SK-N-SH (cell line): ENCODE measurements around the gene ACTN4. TPM values are rescaled to one million over a fixed set of nuclear protein-coding genes. Genes with fewer than 3 reads are reported as not detected.

Experiments used
- CTCF ChIA-PET: fragments of 300-600, 350-600 bp; formaldehyde crosslinking; extraction: SDS; loops from one replicate; lab custom pipeline; 2021; lab: Yijun Ruan, JAX
- POLR2A ChIA-PET: fragments of 350-600 bp; sonication (Branson Sonifier 250); formaldehyde crosslinking; extraction: SDS; loops from one replicate; lab custom pipeline; 2020; ENCODE audit warnings: antibody characterized with exemption, inconsistent platforms; lab: Yijun Ruan, JAX
- DNase-seq: peaks from one replicate; pipeline ENCODE4 v3.0.0; 2012
- H2AFZ ChIP-seq: fragments of 200-600 bp; sonication (generic); 2 replicates; pipeline ENCODE4 v1.8.1; 2016; ENCODE audit warnings: antibody characterized with exemption, mild to moderate bottlenecking, low read depth
- H3F3A ChIP-seq: fragments of 200-600 bp; sonication (generic); replicated peaks from 2 replicates; pipeline ENCODE3; 2016; ENCODE audit warnings: antibody characterized with exemption, mild to moderate bottlenecking; ENCODE audit not compliant: insufficient read depth
- H3K27ac ChIP-seq, 2 experiments: fragments of 200-500 bp in 1 of 2; fragments of 200-600 bp in 1 of 2; sonication (Bioruptor generic) in 1 of 2; sonication (generic), shearing (Covaris generic) in 1 of 2; 2 replicates each; pipeline versions ENCODE4 v1.5.1 to v1.6.1; 2014 to 2016; ENCODE audit warnings: low read depth in 2 of 2, inconsistent platforms in 1 of 2, low read length in 1 of 2, mild to moderate bottlenecking in 1 of 2, mixed read lengths in 1 of 2
- H3K27me3 ChIP-seq: fragments of 200-600 bp; sonication (generic), shearing (Covaris generic); 2 replicates; pipeline ENCODE4 v1.6.1; 2016; ENCODE audit warnings: mixed run types; ENCODE audit not compliant: insufficient read depth
- H3K36me3 ChIP-seq, 2 experiments: fragments of 200-500 bp in 1 of 2; fragments of 200-600 bp in 1 of 2; sonication (Bioruptor generic) in 1 of 2; sonication (generic) in 1 of 2; replicated peaks in 1 of 2; 2 replicates each; pipeline versions ENCODE3 to v1.5.1; 2014 to 2016; ENCODE audit warnings: low read length in 1 of 2, mild to moderate bottlenecking in 1 of 2; ENCODE audit not compliant: insufficient read depth in 2 of 2, control insufficient read depth in 1 of 2
- H3K4me1 ChIP-seq, 2 experiments: fragments of 200-500 bp in 1 of 2; fragments of 200-600 bp in 1 of 2; sonication (Bioruptor generic) in 1 of 2; sonication (generic), shearing (Covaris generic) in 1 of 2; 2 replicates each; pipeline versions ENCODE4 v1.5.1 to v1.6.1; 2014 to 2016; ENCODE audit warnings: low read depth in 1 of 2, low read length in 1 of 2, mixed run types in 1 of 2; ENCODE audit not compliant: insufficient read depth in 2 of 2, control insufficient read depth in 1 of 2
- H3K4me2 ChIP-seq: fragments of 200-600 bp; sonication (generic), shearing (Covaris generic); 2 replicates; pipeline ENCODE4 v1.6.1; 2017; ENCODE audit warnings: mixed run types
- H3K4me3 ChIP-seq, 2 experiments: fragments of 200-500 bp in 1 of 2; fragments of 200-600 bp in 1 of 2; sonication (Bioruptor generic) in 1 of 2; sonication (generic), shearing (Covaris generic) in 1 of 2; 2 replicates each; pipeline versions ENCODE4 v1.5.1 to v1.8.1; 2014 to 2016; ENCODE audit warnings: low read depth in 2 of 2, inconsistent platforms in 1 of 2, low read length in 1 of 2, mild to moderate bottlenecking in 1 of 2, mixed read lengths in 1 of 2, moderate library complexity in 1 of 2
- H3K79me2 ChIP-seq: fragments of 200-600 bp; sonication (generic); 2 replicates; pipeline ENCODE4 v1.8.1; 2017; ENCODE audit warnings: mild to moderate bottlenecking; ENCODE audit not compliant: insufficient read depth
- H3K9ac ChIP-seq: fragments of 200-600 bp; sonication (generic); 2 replicates; pipeline ENCODE4 v1.6.1; 2017; ENCODE audit warnings: mixed run types
- H3K9me2 ChIP-seq: fragments of 200-600 bp; sonication (generic); 2 replicates; pipeline ENCODE4 v1.6.1; 2017; ENCODE audit warnings: mixed run types
- H3K9me3 ChIP-seq: fragments of 200-600 bp; sonication (generic); 2 replicates; pipeline ENCODE4 v1.6.1; 2017; ENCODE audit warnings: mixed run types, mild to moderate bottlenecking, moderate library complexity
- H4K20me1 ChIP-seq: fragments of 200-600 bp; sonication (generic); 2 replicates; pipeline ENCODE4 v1.6.1; 2017; ENCODE audit warnings: mild to moderate bottlenecking, mixed run types; ENCODE audit not compliant: insufficient read depth
- IRF3 ChIP-seq: fragments of 150-350 bp; IDR thresholded peaks from 2 replicates; pipeline ENCODE4 v1.6.1; 2016; ENCODE audit warnings: mild to moderate bottlenecking, low read depth, low read length
- MAX ChIP-seq: IDR thresholded peaks from 2 replicates; pipeline ENCODE4 v1.4.0; 2012; ENCODE audit warnings: low read depth
- MEF2A ChIP-seq: IDR thresholded peaks from 2 replicates; pipeline ENCODE4 v1.4.0; 2012; ENCODE audit warnings: low read depth, borderline replicate concordance
- MXI1 ChIP-seq: IDR thresholded peaks from 2 replicates; pipeline ENCODE4 v1.6.1; 2012; ENCODE audit warnings: mild to moderate bottlenecking, low read depth, low read length, improper control_type of control experiment
- NFIC ChIP-seq: IDR thresholded peaks from 2 replicates; pipeline ENCODE4 v1.4.0; 2012; ENCODE audit warnings: borderline replicate concordance
- NRF1 ChIP-seq: IDR thresholded peaks from 2 replicates; pipeline ENCODE4 v1.6.1; 2012; ENCODE audit warnings: low read depth, mild to moderate bottlenecking, low read length
- POLR2AphosphoS5 ChIP-seq: IDR thresholded peaks from 2 replicates; pipeline ENCODE4 v1.6.1; 2012; ENCODE audit warnings: low read depth, low read length
- RCOR1 ChIP-seq: fragments of 150-350 bp; IDR thresholded peaks from 2 replicates; pipeline ENCODE4 v1.6.1; 2017; ENCODE audit warnings: antibody characterized with exemption, low read length
- SIN3A ChIP-seq: IDR thresholded peaks from 2 replicates; pipeline ENCODE4 v1.6.1; 2012; ENCODE audit warnings: low read depth, mild to moderate bottlenecking, low read length, moderate library complexity, borderline replicate concordance
- TCF12 ChIP-seq: IDR thresholded peaks from 2 replicates; pipeline ENCODE4 v1.4.0; 2012
- USF1 ChIP-seq: IDR thresholded peaks from 2 replicates; pipeline ENCODE4 v1.4.0; 2012; ENCODE audit warnings: low read depth, borderline replicate concordance
- ZBTB33 ChIP-seq: IDR thresholded peaks from 2 replicates; pipeline ENCODE4 v1.4.0; 2012; ENCODE audit warnings: low read depth, borderline replicate concordance
- WGBS: methylation state at CpG from one replicate; pipeline ENCODE4 v1.1.6; 2017; ENCODE audit warnings: low lambda C conversion rate; 5-methylcytosine and 5-hydroxymethylcytosine counted together
- polyA plus RNA-seq, 3 experiments: library from polyadenylated mRNA; depleted of rRNA; stranded (reverse); fragments of >200 nt; gene quantifications; 2 replicates each; pipeline ENCODE4 v1.2.3, GENCODE V29; 2012
- TF ChIP-seq, protein P1 (sequence below): IDR thresholded peaks from 2 replicates; pipeline ENCODE4; 2012
- TF ChIP-seq, protein P2 (sequence below): fragments of 150-350 bp; IDR thresholded peaks from 2 replicates; pipeline ENCODE4 v1.6.1; 2017; ENCODE audit warnings: antibody characterized with exemption, low read length, low read depth, borderline replicate concordance
- TF ChIP-seq, protein P3 (sequence below): IDR thresholded peaks from 2 replicates; pipeline ENCODE4 v1.6.1; 2012; ENCODE audit warnings: mild to moderate bottlenecking, low read depth, low read length, moderate library complexity
- TF ChIP-seq, protein P4 (sequence below): fragments of 200-600 bp; sonication (generic); IDR thresholded peaks from 2 replicates; pipeline ENCODE4 v1.6.1; 2017; ENCODE audit warnings: antibody characterized with exemption, mild to moderate bottlenecking, moderate library complexity

Gene ACTN4
- polyA plus RNA-seq, 1 of the 3 experiments (the other 2 are of a cell fraction): 598 TPM

GRCh38 chr19:38726761-38727301, 79.4 kb downstream of the ACTN4 start:
- CTCF ChIA-PET: no interaction called here
- no peak overlapping the region for H3K4me2 ChIP-seq
- H3K9me3 ChIP-seq: no peaks in the 10 kb centered on the region
- POLR2A ChIA-PET: interaction anchor here (0.9 kb wide), 1 partner anchor 10 kb away, joined by 3 read pairs; no protein-coding TSS in a partner anchor
- no peak for TF ChIP-seq MEF2A
- TF ChIP-seq, protein P1, sequence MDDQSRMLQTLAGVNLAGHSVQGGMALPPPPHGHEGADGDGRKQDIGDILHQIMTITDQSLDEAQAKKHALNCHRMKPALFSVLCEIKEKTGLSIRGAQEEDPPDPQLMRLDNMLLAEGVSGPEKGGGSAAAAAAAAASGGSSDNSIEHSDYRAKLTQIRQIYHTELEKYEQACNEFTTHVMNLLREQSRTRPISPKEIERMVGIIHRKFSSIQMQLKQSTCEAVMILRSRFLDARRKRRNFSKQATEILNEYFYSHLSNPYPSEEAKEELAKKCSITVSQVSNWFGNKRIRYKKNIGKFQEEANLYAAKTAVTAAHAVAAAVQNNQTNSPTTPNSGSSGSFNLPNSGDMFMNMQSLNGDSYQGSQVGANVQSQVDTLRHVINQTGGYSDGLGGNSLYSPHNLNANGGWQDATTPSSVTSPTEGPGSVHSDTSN: no peak
- TF ChIP-seq MXI1: no peak
- TF ChIP-seq RCOR1: no peak
- no peak for TF ChIP-seq NRF1
- TF ChIP-seq, protein P2, sequence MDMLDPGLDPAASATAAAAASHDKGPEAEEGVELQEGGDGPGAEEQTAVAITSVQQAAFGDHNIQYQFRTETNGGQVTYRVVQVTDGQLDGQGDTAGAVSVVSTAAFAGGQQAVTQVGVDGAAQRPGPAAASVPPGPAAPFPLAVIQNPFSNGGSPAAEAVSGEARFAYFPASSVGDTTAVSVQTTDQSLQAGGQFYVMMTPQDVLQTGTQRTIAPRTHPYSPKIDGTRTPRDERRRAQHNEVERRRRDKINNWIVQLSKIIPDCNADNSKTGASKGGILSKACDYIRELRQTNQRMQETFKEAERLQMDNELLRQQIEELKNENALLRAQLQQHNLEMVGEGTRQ: no peak
- TF ChIP-seq, protein P3, sequence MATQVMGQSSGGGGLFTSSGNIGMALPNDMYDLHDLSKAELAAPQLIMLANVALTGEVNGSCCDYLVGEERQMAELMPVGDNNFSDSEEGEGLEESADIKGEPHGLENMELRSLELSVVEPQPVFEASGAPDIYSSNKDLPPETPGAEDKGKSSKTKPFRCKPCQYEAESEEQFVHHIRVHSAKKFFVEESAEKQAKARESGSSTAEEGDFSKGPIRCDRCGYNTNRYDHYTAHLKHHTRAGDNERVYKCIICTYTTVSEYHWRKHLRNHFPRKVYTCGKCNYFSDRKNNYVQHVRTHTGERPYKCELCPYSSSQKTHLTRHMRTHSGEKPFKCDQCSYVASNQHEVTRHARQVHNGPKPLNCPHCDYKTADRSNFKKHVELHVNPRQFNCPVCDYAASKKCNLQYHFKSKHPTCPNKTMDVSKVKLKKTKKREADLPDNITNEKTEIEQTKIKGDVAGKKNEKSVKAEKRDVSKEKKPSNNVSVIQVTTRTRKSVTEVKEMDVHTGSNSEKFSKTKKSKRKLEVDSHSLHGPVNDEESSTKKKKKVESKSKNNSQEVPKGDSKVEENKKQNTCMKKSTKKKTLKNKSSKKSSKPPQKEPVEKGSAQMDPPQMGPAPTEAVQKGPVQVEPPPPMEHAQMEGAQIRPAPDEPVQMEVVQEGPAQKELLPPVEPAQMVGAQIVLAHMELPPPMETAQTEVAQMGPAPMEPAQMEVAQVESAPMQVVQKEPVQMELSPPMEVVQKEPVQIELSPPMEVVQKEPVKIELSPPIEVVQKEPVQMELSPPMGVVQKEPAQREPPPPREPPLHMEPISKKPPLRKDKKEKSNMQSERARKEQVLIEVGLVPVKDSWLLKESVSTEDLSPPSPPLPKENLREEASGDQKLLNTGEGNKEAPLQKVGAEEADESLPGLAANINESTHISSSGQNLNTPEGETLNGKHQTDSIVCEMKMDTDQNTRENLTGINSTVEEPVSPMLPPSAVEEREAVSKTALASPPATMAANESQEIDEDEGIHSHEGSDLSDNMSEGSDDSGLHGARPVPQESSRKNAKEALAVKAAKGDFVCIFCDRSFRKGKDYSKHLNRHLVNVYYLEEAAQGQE: no peak
- TF ChIP-seq, protein P4, sequence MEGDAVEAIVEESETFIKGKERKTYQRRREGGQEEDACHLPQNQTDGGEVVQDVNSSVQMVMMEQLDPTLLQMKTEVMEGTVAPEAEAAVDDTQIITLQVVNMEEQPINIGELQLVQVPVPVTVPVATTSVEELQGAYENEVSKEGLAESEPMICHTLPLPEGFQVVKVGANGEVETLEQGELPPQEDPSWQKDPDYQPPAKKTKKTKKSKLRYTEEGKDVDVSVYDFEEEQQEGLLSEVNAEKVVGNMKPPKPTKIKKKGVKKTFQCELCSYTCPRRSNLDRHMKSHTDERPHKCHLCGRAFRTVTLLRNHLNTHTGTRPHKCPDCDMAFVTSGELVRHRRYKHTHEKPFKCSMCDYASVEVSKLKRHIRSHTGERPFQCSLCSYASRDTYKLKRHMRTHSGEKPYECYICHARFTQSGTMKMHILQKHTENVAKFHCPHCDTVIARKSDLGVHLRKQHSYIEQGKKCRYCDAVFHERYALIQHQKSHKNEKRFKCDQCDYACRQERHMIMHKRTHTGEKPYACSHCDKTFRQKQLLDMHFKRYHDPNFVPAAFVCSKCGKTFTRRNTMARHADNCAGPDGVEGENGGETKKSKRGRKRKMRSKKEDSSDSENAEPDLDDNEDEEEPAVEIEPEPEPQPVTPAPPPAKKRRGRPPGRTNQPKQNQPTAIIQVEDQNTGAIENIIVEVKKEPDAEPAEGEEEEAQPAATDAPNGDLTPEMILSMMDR: no peak
- TF ChIP-seq NFIC: no peak
- no peak for TF ChIP-seq MAX
- no peak for TF ChIP-seq IRF3
- TF ChIP-seq USF1: no peak
- no peak for TF ChIP-seq SIN3A
- TF ChIP-seq TCF12: no peak
- TF ChIP-seq ZBTB33: no peak
- TF ChIP-seq POLR2AphosphoS5: no peak
- no peaks in the 10 kb centered on the region for H3K4me1 ChIP-seq
- H3K4me3 ChIP-seq: no peak overlapping the region
- no peak for DNase-seq
- no peaks in the 10 kb centered on the region for H3K27me3 ChIP-seq
- 0 out of 2 replicates have a peak, but pooled peaks cover 6% of the 10 kb centered on the region for H4K20me1 ChIP-seq
- WGBS: 91% methylated on average over 25 of the region's 30 CpGs
- H3K27ac ChIP-seq: no peak overlapping the region
- H3K9ac ChIP-seq: no peak overlapping the region
- no peak overlapping the region for H2AFZ ChIP-seq
- peaks cover 55 to 89% of the 10 kb centered on the region in 2 experiments for H3K36me3 ChIP-seq
- peaks cover 12% of the 10 kb centered on the region for H3K79me2 ChIP-seq
- H3K9me2 ChIP-seq: no peaks in the 10 kb centered on the region
- peaks cover 28% of the 10 kb centered on the region for H3F3A ChIP-seq
